Upper lobe of left lung (tissue), 6 donors: ENCODE data around the gene GH2. TPM values are rescaled to one million over a fixed set of nuclear protein-coding genes. Genes with fewer than 3 reads are reported as not detected.
"Not testable (repeated sequence)": the region's sequence is repeated elsewhere in the genome, so short reads cannot be mapped to it uniquely, and the experiment has no call there.

Experiments
- ATAC-seq, 2 donors: fragments of 200-7000 bp; cut with Tn5 transposase; one replicate each; pipeline ENCODE4 v1.9.1; 2022; ENCODE audit warnings: mild to moderate bottlenecking in 2 of 2, moderate library complexity in 2 of 2; ENCODE audit not compliant: low FRiP score in 2 of 2
- DNase-seq, 2 donors: peaks; one replicate each; pipeline ENCODE4 v3.0.0-alpha.2; 2019 to 2020
- H3K27ac ChIP-seq, 4 donors: fragments of 200-600 bp; sonication (generic); one replicate each; pipeline ENCODE4 v1.5.1; 2016 to 2019
- H3K27me3 ChIP-seq, 4 donors: fragments of 200-600 bp; sonication (generic); one replicate each; pipeline ENCODE4 v1.5.1; 2017 to 2019
- H3K36me3 ChIP-seq, 4 donors: fragments of 200-600 bp; sonication (generic); one replicate each; pipeline ENCODE4 v1.5.1; 2016 to 2019
- H3K4me1 ChIP-seq, 4 donors: fragments of 200-600 bp; sonication (generic); one replicate each; pipeline ENCODE4 v1.5.1; 2018 to 2019
- H3K4me3 ChIP-seq, 4 donors: fragments of 200-600 bp; sonication (generic); one replicate each; pipeline ENCODE4 v1.5.1; 2017 to 2019; ENCODE audit warnings: mild to moderate bottlenecking in 2 of 4, moderate library complexity in 1 of 4
- H3K9me3 ChIP-seq, 4 donors: fragments of 200-600 bp; sonication (generic); one replicate each; pipeline ENCODE4 v1.5.1; 2018 to 2019
- EP300 ChIP-seq, 4 donors: sonication (generic); formaldehyde crosslinking; IDR thresholded peaks; one replicate each; pipeline ENCODE4 v1.5.1; 2017; ENCODE audit warnings: antibody characterized with exemption in 4 of 4, control low read depth in 2 of 4
- POLR2A ChIP-seq, 4 donors: fragments of 450-650 bp; IDR thresholded peaks; one replicate each; pipeline ENCODE4 v1.5.1; 2016 to 2017; ENCODE audit warnings: antibody characterized with exemption in 4 of 4, mild to moderate bottlenecking in 2 of 4
- POLR2AphosphoS5 ChIP-seq, 2 donors: sonication (generic); formaldehyde crosslinking; IDR thresholded peaks; one replicate each; pipeline ENCODE4 v1.5.1; 2017; ENCODE audit warnings: antibody characterized with exemption in 2 of 2
- WGBS, 2 donors: methylation state at CpG; one replicate each; pipeline ENCODE4 v1.1.5; 2017 to 2018; 5-methylcytosine and 5-hydroxymethylcytosine counted together
- total RNA-seq, 6 donors: library from RNA; depleted of rRNA in 4 of 6; stranded (reverse); fragments of >200 nt in 4 of 6; gene quantifications; one replicate each; pipeline versions ENCODE4 v1.1.0 to v1.2.1, GENCODE V29; 2016 to 2021
- TF ChIP-seq, protein P1 (sequence below), 6 experiments: fragments of 450-650 bp in 4 of 6; fragments of 200-600 bp in 2 of 6; sonication (generic) in 2 of 6; IDR thresholded peaks; one replicate each; pipeline ENCODE4 v1.5.1; 2016 to 2019; ENCODE audit warnings: antibody characterized with exemption in 6 of 6
- donor health status: DM: no; HTN: no; CAD: no; lungs with moderate emphysema.
- donor health status: DM: no; HTN: yes; CAD: no; lungs with severe emphysema.

Gene GH2
- total RNA-seq, 6 donors from 2014 or later = not detected

DNA sequence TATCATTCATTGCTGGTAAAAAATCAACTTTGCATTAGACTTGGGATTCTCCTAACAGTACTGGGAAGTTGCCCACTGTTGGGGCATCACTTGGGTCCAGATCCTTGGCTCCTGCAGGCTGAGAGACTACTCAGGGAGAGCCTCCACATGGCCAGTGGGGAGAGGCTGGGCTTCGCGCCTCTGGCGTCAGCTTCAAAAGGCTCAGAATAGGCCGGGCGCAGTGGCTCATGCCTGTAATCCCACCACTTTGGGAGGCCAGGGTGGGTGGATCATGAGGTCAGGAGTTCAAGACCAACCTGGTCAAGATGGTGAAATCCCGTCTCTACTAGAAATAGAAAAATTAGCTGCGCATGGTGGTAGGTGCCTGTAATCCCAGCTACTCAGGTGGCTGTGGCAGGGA is 32.7 kb upstream of the GH2 start:
- 95 to 96% methylated on average over 4 to 7 of the region's 7 CpGs for WGBS, 2 donors

DNA sequence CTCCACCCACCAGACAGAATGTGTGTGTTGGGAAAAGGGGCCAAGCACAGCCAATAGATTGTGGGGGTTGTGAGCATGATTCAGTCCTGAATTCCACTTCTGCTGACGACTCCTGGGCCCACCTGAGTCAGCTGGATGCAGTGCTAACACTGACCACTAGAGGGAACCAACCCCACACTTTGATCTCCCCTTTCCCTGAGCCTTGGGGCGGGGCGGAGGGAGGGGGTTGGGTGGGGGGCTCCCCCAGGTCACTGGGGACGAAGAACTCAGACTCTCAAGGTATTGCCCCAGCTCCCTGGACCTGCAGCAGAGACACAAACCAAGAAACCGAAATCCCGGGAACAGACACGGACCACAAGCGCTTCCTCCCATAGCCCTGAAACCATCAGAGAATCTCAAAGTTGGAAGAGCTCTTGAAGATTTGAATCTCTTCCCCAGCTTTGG is 29.9 kb upstream of the GH2 start:
- DNase-seq (no peak), ATAC-seq (peak; percentile 64 to 74)
- no peak overlapping the region for H3K27ac ChIP-seq
- H3K9me3 ChIP-seq = no peaks in the 10 kb centered on the region
- no peaks in the 10 kb centered on the region for H3K36me3 ChIP-seq
- H3K27me3 ChIP-seq = no peaks in the 10 kb centered on the region
- TF ChIP-seq POLR2A (IDR thresholded peaks at IDR 0.05) (no peak), EP300 (IDR thresholded peaks at IDR 0.05) (no peak), POLR2AphosphoS5 (IDR thresholded peaks at IDR 0.05) (no peak)
- TF ChIP-seq, protein P1, sequence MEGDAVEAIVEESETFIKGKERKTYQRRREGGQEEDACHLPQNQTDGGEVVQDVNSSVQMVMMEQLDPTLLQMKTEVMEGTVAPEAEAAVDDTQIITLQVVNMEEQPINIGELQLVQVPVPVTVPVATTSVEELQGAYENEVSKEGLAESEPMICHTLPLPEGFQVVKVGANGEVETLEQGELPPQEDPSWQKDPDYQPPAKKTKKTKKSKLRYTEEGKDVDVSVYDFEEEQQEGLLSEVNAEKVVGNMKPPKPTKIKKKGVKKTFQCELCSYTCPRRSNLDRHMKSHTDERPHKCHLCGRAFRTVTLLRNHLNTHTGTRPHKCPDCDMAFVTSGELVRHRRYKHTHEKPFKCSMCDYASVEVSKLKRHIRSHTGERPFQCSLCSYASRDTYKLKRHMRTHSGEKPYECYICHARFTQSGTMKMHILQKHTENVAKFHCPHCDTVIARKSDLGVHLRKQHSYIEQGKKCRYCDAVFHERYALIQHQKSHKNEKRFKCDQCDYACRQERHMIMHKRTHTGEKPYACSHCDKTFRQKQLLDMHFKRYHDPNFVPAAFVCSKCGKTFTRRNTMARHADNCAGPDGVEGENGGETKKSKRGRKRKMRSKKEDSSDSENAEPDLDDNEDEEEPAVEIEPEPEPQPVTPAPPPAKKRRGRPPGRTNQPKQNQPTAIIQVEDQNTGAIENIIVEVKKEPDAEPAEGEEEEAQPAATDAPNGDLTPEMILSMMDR (IDR thresholded peaks at IDR 0.05) = peak; percentile 53 to 95 (median 68)
- no peaks in the 10 kb centered on the region for H3K4me1 ChIP-seq
- 37 to 94% methylated on average over 3 to 8 of the region's 8 CpGs for WGBS, 2 donors
- H3K4me3 ChIP-seq = no peak overlapping the region

More for the DNA sequence above, 32.7 kb upstream of the GH2 start:
- H3K36me3 ChIP-seq = no peaks in the 10 kb centered on the region
- H3K9me3 ChIP-seq = no peaks in the 10 kb centered on the region
- no peaks in the 10 kb centered on the region for H3K27me3 ChIP-seq
- H3K27ac ChIP-seq = no peak overlapping the region
- no peak overlapping the region for H3K4me3 ChIP-seq
- TF ChIP-seq EP300 (IDR thresholded peaks at IDR 0.05) (no peak), POLR2AphosphoS5 (IDR thresholded peaks at IDR 0.05) (no peak), POLR2A (IDR thresholded peaks at IDR 0.05) (no peak)
- TF ChIP-seq, protein P1 (IDR thresholded peaks at IDR 0.05) = no peak
- no peak for ATAC-seq
- H3K4me1 ChIP-seq = no peaks in the 10 kb centered on the region
- no peak for DNase-seq

DNA sequence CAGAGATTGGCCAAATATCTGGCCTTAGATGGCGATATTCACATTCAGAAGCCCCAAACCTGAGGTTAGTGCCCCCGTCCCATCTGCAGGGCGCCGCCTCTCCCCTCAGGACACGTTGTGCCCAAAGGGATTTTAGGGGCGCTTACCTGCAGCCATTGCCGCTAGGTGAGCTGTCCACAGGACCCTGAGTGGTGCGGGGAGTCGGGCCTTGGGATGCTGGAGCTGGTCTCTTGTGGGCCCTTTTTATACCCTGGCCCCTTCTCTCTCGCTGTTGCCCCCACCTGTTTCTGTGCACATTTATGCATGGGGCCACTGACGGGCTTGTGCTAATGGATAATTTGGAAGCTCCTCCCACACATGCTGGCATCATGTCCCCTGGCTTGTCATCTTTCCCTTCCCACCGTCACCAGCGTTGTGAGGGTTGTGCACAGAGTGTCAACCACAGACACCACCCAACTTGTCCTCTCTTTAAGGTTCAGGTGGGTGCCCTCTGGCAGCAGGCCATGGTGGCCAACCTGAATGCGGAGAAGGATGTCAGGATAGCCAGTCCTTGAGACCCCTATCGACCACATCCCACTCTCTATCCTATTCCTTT is 29.4 kb upstream of the GH2 start, which contains the start of gene CSHL1:
Gene CSHL1, minus strand, starts transcription at position 218 of the 595 bp plus-strand sequence. Its CDS starts 62 bp downstream, at position 156.
- no peak within 1 kb of the TSS for H3K27ac ChIP-seq
- no peak within 1 kb of the TSS for H3K4me3 ChIP-seq
- DNase-seq (no peak), ATAC-seq (no peak)
- H3K36me3 ChIP-seq = no peaks in the 10 kb centered on the region
- no peaks in the 10 kb centered on the region for H3K27me3 ChIP-seq
- H3K4me1 ChIP-seq = no peaks in the 10 kb centered on the region
- TF ChIP-seq EP300 (IDR thresholded peaks at IDR 0.05) (no peak), POLR2A (IDR thresholded peaks at IDR 0.05) (no peak), POLR2AphosphoS5 (IDR thresholded peaks at IDR 0.05) (no peak)
- H3K9me3 ChIP-seq = no peaks in the 10 kb centered on the region
- WGBS, 2 donors = 74 to 78% methylated on average over 15 of the region's 15 CpGs

DNA sequence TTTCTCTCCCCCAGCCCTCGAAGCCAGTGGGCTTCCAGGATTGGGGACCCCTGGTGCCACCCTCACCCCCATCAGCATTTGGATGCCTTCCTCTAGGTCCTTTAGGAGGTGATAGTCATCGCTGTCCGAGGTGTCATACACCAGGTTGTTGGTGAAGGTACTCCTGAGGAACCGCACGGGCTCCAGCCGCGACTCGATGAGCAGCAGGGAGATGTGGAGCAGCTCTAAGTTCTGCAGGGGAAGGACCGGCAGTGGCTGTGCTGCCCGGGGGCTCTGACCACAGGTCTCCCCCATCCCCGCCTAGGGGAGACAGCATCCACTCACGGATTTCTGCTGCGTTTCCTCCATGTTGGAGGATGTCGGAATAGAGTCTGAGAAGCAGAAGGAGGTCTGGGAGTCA is 28.4 kb upstream of the GH2 start:
- TF ChIP-seq, protein P1 (IDR thresholded peaks at IDR 0.05) = no peak
- TF ChIP-seq POLR2A (IDR thresholded peaks at IDR 0.05) = no peak
- TF ChIP-seq EP300 (IDR thresholded peaks at IDR 0.05) = no peak
- no peak for TF ChIP-seq POLR2AphosphoS5 (IDR thresholded peaks at IDR 0.05)
- Histone ChIP-seq H3K9me3 (no peaks in the 10 kb centered on the region), H3K36me3 (no peaks in the 10 kb centered on the region), H3K27ac (no peak overlapping the region), H3K27me3 (no peaks in the 10 kb centered on the region), H3K4me1 (no peaks in the 10 kb centered on the region), H3K4me3 (no peak overlapping the region)
- no peak for ATAC-seq
- no peak for DNase-seq
- WGBS, 2 donors = 84 to 86% methylated on average over 11 to 14 of the region's 14 CpGs

DNA sequence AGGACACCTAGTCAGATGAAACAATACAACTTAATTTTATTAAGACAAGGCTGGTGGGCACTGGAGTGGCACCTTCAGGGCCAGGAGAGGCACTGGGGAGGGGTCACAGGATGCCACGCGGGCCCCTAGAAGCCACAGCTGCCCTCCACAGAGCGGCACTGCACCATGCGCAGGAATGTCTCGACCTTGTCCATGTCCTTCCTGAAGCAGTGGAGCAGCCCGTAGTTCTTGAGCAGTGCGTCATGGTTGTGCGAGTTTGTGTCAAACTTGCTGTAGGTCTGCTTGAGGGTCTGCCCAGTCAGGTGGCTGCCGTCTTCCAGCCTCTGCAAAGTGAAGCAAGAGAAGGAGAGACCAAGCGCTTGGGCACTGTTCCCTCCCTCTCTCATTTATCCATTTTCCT is 27.8 kb upstream of the GH2 start:
- not testable (repeated sequence) for ATAC-seq, H3K4me1 ChIP-seq, H3K36me3 ChIP-seq, H3K27ac ChIP-seq, H3K4me3 ChIP-seq, DNase-seq, H3K9me3 ChIP-seq, H3K27me3 ChIP-seq
- WGBS, 2 donors = 93 to 100% methylated on average over 4 to 10 of the region's 10 CpGs

DNA sequence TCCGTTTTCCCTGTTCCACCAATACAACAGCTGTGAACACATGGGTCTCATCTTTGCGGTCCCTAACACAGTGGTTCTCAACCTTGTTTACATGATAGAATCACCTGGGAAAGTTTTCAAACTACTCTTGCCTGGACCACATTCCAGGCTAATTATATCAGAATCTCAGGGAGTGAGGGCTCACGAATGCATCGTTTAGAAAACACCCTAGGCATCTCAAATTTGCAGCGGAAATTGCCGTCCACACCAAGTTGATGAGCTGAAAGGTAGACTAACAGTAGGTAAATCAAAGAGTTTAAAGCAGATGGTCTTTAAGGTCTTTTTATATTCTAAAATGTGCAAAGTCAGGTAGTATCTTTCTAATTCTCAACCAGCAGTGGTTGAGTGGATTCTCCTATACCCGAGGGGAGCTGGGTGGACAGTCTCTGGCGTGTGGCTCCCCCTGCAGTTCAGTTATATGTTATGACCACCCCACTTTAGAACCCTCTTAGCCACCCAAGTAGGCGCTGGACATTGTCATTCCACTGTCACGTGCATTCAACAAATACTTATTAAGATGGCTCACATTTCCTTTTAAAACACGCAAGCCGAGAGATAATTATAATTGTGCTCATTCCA is 25.5 kb upstream of the GH2 start:
- not testable (repeated sequence) for H3K9me3 ChIP-seq, ATAC-seq, H3K27me3 ChIP-seq, H3K4me1 ChIP-seq, H3K4me3 ChIP-seq, H3K27ac ChIP-seq, DNase-seq, H3K36me3 ChIP-seq
- WGBS, 2 donors = 54 to 61% methylated on average over 12 of the region's 12 CpGs

DNA sequence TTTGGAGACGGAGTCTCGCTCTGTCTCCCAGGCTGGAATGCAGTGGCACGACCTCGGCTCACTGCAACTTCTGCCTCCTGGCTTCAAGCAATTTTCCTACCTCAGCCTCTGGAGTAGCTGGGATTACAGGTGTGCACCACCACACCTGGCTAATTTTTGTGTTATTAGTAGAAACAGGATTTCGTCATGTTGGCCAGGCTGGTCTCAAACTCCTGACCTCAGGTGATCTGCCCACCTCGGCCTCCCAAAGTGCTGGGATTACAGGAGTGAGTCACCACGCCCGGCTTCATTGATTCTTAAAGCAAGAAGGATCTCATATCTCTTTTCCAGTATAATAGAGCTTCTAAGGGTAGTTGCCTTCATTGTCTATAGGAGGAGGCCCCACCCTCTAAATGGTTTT is 23.1 kb upstream of the GH2 start:
- H3K27ac ChIP-seq, ATAC-seq, H3K4me1 ChIP-seq, H3K36me3 ChIP-seq, DNase-seq, H3K9me3 ChIP-seq, H3K4me3 ChIP-seq, H3K27me3 ChIP-seq: not testable (repeated sequence)
- 94% methylated on average over 8 of the region's 8 CpGs for WGBS, 2 donors
